Endothelial cell of umbilical vein (primary cell): ENCODE measurements around the gene ACTR3. TPM values are rescaled to one million over a fixed set of nuclear protein-coding genes. Genes with fewer than 3 reads are reported as not detected.

Source experiments
- BruUV-seq: library from RNA; stranded (reverse); fragments of 400-500 nt; replicated peaks from 2 replicates; lab custom pipeline; 2021; lab: Mats Ljungman, UMichigan
- CTCF ChIA-PET: fragments of 300-600, 350-600 bp; sonication (Branson Sonifier 250); formaldehyde crosslinking; loops from one replicate; lab custom pipeline; 2021; ENCODE audit warnings: antibody characterized with exemption, inconsistent platforms; lab: Charles Lee
- POLR2A ChIA-PET: fragments of 300-600, 350-600 bp; sonication (Branson Sonifier 250); formaldehyde crosslinking; loops from one replicate; lab custom pipeline; 2021; ENCODE audit warnings: antibody characterized with exemption, inconsistent platforms; lab: Charles Lee
- DNase-seq: peaks from one replicate; pipeline ENCODE4 v3.0.0-alpha.2; 2011; ENCODE audit warnings: low read depth, low spot score
- FAIRE-seq: peaks from 2 replicates; lab custom pipeline; 2011; peaks lifted over from hg19 to GRCh38; lab: Jason Lieb, UNC
- H2AFZ ChIP-seq: 2 replicates; pipeline ENCODE4 v1.6.0; 2012; ENCODE audit warnings: low read depth, low read length, control low read depth, inconsistent platforms
- H3K27ac ChIP-seq: 2 replicates; pipeline ENCODE4 v1.5.1; 2011; ENCODE audit warnings: low read depth, mild to moderate bottlenecking, control low read depth, low read length, moderate library complexity; ENCODE audit not compliant: insufficient read depth
- H3K27me3 ChIP-seq, 2 experiments: 2 replicates each; pipeline versions ENCODE4 v1.6.0 to v1.6.1; 2011; ENCODE audit warnings: low read length in 2 of 2, mixed read lengths in 1 of 2; ENCODE audit not compliant: control insufficient read depth in 2 of 2, insufficient read depth in 2 of 2
- H3K36me3 ChIP-seq, 2 experiments: 2 replicates in 1 of 2; 3 replicates in 1 of 2; pipeline ENCODE4 v1.5.1; 2011; ENCODE audit warnings: low read length in 2 of 2, mild to moderate bottlenecking in 1 of 2, moderate library complexity in 1 of 2; ENCODE audit not compliant: control insufficient read depth in 2 of 2, insufficient read depth in 2 of 2; ENCODE audit errors: extremely low read depth in 1 of 2
- H3K4me1 ChIP-seq: 3 replicates; pipeline ENCODE4 v1.5.1; 2011; ENCODE audit warnings: mild to moderate bottlenecking, low read length; ENCODE audit not compliant: control insufficient read depth, insufficient read depth; ENCODE audit errors: extremely low read depth
- H3K4me2 ChIP-seq: 2 replicates; pipeline ENCODE4 v1.6.1; 2011; ENCODE audit warnings: low read length, control low read depth, mixed read lengths; ENCODE audit not compliant: insufficient read depth
- H3K4me3 ChIP-seq, 3 experiments: fragments of 200-600 bp in 1 of 3; sonication (generic), shearing (Covaris generic) in 1 of 3; replicated peaks in 1 of 3; 2 replicates each; pipeline ENCODE4 v1.5.1; 2011 to 2016; ENCODE audit warnings: control low read depth in 3 of 3, low read length in 3 of 3, mild to moderate bottlenecking in 2 of 3, inconsistent platforms in 1 of 3, low read depth in 1 of 3, moderate library complexity in 1 of 3; ENCODE audit not compliant: insufficient read depth in 1 of 3
- H3K79me2 ChIP-seq: 2 replicates; pipeline ENCODE4 v1.6.0; 2012; ENCODE audit warnings: low read length, inconsistent platforms; ENCODE audit not compliant: control insufficient read depth, insufficient read depth
- H3K9ac ChIP-seq: replicated peaks from 2 replicates; pipeline ENCODE3; 2011; ENCODE audit warnings: low read length, control low read depth; ENCODE audit not compliant: insufficient read depth; ENCODE audit errors: extremely low read depth
- H3K9me1 ChIP-seq: replicated peaks from 3 replicates; pipeline ENCODE4 v1.6.0; 2011; ENCODE audit warnings: mild to moderate bottlenecking, low read length; ENCODE audit not compliant: control insufficient read depth, insufficient read depth; ENCODE audit errors: extremely low read depth
- H3K9me3 ChIP-seq: replicated peaks from 2 replicates; pipeline ENCODE4 v1.5.1; 2012; ENCODE audit warnings: low read length, inconsistent platforms; ENCODE audit not compliant: control insufficient read depth, insufficient read depth
- H4K20me1 ChIP-seq: replicated peaks from 2 replicates; pipeline ENCODE3; 2011; ENCODE audit warnings: mild to moderate bottlenecking, low read length; ENCODE audit not compliant: control insufficient read depth, insufficient read depth; ENCODE audit errors: extremely low read depth
- EZH2 ChIP-seq: IDR thresholded peaks from 2 replicates; pipeline ENCODE4 v1.6.1; 2012; ENCODE audit warnings: borderline replicate concordance, low read depth, mild to moderate bottlenecking, moderate library complexity, low read length, inconsistent platforms; ENCODE audit not compliant: severe bottlenecking
- FOS ChIP-seq: IDR thresholded peaks from 2 replicates; pipeline ENCODE4 v1.6.1; 2011; ENCODE audit warnings: mild to moderate bottlenecking, low read length, moderate library complexity, borderline replicate concordance; ENCODE audit not compliant: insufficient read depth
- GATA2 ChIP-seq: IDR thresholded peaks from 2 replicates; pipeline ENCODE4 v1.7.0; 2011; ENCODE audit warnings: low read depth, mild to moderate bottlenecking, moderate library complexity, mixed read lengths, low read length; ENCODE audit not compliant: insufficient read length, insufficient read depth
- JUN ChIP-seq: IDR thresholded peaks from 2 replicates; pipeline ENCODE4 v1.6.1; 2011; ENCODE audit warnings: borderline replicate concordance, low read depth; ENCODE audit not compliant: insufficient read length, insufficient read depth
- MYC ChIP-seq: IDR thresholded peaks from one replicate; pipeline ENCODE4 v1.6.1; 2011; ENCODE audit warnings: mild to moderate bottlenecking, low read depth, low read length
- POLR2A ChIP-seq: IDR thresholded peaks from 2 replicates; pipeline ENCODE4 v1.6.1; 2012; ENCODE audit warnings: low read depth, mild to moderate bottlenecking, control low read depth, low read length
- POLR2AphosphoS5 ChIP-seq: IDR thresholded peaks from 2 replicates; pipeline ENCODE4 v1.6.1; 2012; ENCODE audit warnings: low read depth, mild to moderate bottlenecking, control low read depth, low read length, moderate library complexity; ENCODE audit not compliant: insufficient read depth
- dilution Hi-C: fragments of 300-500 bp; cut with MboI; formaldehyde crosslinking; loops from one replicate; pipeline ENCODE4 v1.15.0; 2019; ENCODE audit warnings: low sequenced_read_pairs; ENCODE audit not compliant: extremely low pct_ligation_motif_present
- intact Hi-C: fragments of 100-400 bp; cut with micrococcal nuclease; formaldehyde crosslinking; loops from one replicate; pipeline ENCODE4 v1.10.0; 2022
- polyA plus RNA-seq, 4 experiments: library from polyadenylated mRNA; depleted of rRNA in 3 of 4; stranded (reverse) in 3 of 4; unstranded in 1 of 4; fragments of >200 nt; gene quantifications; 2 replicates each; pipeline versions ENCODE4 v1.2.1 to v1.2.3, GENCODE V29; 2011 to 2012; ENCODE audit warnings: missing spikeins in 1 of 4
- total RNA-seq: library from RNA; stranded (reverse); gene quantifications from 2 replicates; pipeline ENCODE4 v1.2.3, GENCODE V29; 2021
- TF ChIP-seq, protein P1 (sequence below), 2 donors: IDR thresholded peaks; 1 replicate in 1 of 2; 2 replicates in 1 of 2; pipeline ENCODE4 v1.5.1; 2011; ENCODE audit warnings: low read length in 2 of 2, mild to moderate bottlenecking in 2 of 2, moderate library complexity in 2 of 2, control low read depth in 1 of 2, inconsistent platforms in 1 of 2, low read depth in 1 of 2; ENCODE audit not compliant: insufficient read depth in 1 of 2; ENCODE audit errors: extremely low read depth in 1 of 2
- TF ChIP-seq, protein P2 (sequence below): IDR thresholded peaks from 2 replicates; pipeline ENCODE4 v1.6.1; 2011; ENCODE audit not compliant: insufficient read depth, insufficient read length

The ACTR3 gene
- total and polyA plus RNA-seq, 2 donors (not counting 3 experiments of a cell fraction or from before 2014, with no cell fraction given): 120 to 401 TPM

- H2AFZ ChIP-seq: no peak overlapping the region
- DNase-seq (no peak), FAIRE-seq (no peak)
- H3K4me2 ChIP-seq: no peak overlapping the region
- H3K27me3 ChIP-seq: no peaks in the 10 kb centered on the region
- dilution Hi-C loops: no loop called here
- peaks cover 0 to 2% of the 10 kb centered on the region in 2 experiments for H3K36me3 ChIP-seq
- peaks cover 7% of the 10 kb centered on the region for H3K9me1 ChIP-seq
- H3K4me3 ChIP-seq: no peak overlapping the region
- H4K20me1 ChIP-seq: peaks cover 30% of the 10 kb centered on the region
- H3K4me1 ChIP-seq: peaks cover 51% of the 10 kb centered on the region
- peaks cover 100% of the 10 kb centered on the region for H3K79me2 ChIP-seq
- POLR2A ChIA-PET: interaction anchor here (3.1 kb wide), 1 partner anchor 10 kb away, joined by 11 read pairs; the partner anchor contains the start of gene ACTR3
- intact Hi-C loops: no loop called here
- TF ChIP-seq, protein P1, sequence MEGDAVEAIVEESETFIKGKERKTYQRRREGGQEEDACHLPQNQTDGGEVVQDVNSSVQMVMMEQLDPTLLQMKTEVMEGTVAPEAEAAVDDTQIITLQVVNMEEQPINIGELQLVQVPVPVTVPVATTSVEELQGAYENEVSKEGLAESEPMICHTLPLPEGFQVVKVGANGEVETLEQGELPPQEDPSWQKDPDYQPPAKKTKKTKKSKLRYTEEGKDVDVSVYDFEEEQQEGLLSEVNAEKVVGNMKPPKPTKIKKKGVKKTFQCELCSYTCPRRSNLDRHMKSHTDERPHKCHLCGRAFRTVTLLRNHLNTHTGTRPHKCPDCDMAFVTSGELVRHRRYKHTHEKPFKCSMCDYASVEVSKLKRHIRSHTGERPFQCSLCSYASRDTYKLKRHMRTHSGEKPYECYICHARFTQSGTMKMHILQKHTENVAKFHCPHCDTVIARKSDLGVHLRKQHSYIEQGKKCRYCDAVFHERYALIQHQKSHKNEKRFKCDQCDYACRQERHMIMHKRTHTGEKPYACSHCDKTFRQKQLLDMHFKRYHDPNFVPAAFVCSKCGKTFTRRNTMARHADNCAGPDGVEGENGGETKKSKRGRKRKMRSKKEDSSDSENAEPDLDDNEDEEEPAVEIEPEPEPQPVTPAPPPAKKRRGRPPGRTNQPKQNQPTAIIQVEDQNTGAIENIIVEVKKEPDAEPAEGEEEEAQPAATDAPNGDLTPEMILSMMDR (IDR thresholded peaks at IDR 0.05; ENCODE audit: extremely low read depth in 1 of 2, insufficient read depth in 1 of 2, low read depth in 1 of 2, low read length in 2 of 2): no peak
- TF ChIP-seq POLR2AphosphoS5 (no peak), JUN (no peak), POLR2A (no peak), EZH2 (no peak), MYC (no peak), FOS (no peak), GATA2 (no peak)
- TF ChIP-seq, protein P2, sequence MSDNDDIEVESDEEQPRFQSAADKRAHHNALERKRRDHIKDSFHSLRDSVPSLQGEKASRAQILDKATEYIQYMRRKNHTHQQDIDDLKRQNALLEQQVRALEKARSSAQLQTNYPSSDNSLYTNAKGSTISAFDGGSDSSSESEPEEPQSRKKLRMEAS: no peak
- BruUV-seq: no TSS peak
- no peaks in the 10 kb centered on the region for H3K9me3 ChIP-seq
- H3K27ac ChIP-seq: no peak overlapping the region
- CTCF ChIA-PET: no interaction called here
- H3K9ac ChIP-seq: no peak overlapping the region
Observed at GRCh38 chr2:113899166-113899565, 9.3 kb downstream of the ACTR3 start.
